A673 (cell line): ENCODE measurements around the gene RASL10A.

ENCODE experiments used
- CTCF ChIP-seq: fragments of 300-800, 200-600 bp; sonication (generic); conservative IDR thresholded peaks from 2 replicates; pipeline ENCODE4 v1.5.1; 2017; ENCODE audit warnings: low read depth, mild to moderate bottlenecking, antibody characterized with exemption, low read length, moderate library complexity, mixed read lengths
- EZH2 ChIP-seq: fragments of 200-600 bp; sonication (generic); IDR thresholded peaks from 2 replicates; pipeline ENCODE4 v1.6.1; 2017; ENCODE audit warnings: borderline replicate concordance, low read depth, mild to moderate bottlenecking, mixed read lengths, antibody characterized with exemption, low read length; ENCODE audit not compliant: poor library complexity, severe bottlenecking

GRCh38 chr22:29310065-29310862, 5.2 kb downstream of the RASL10A start:
- no peak for TF ChIP-seq CTCF
- TF ChIP-seq EZH2 = no peak
